Testis (tissue), 2 donors: ENCODE results near the gene STEAP2.

Source experiments
- POLR2A ChIP-seq: fragments of 450-650 bp; IDR thresholded peaks from one replicate; pipeline ENCODE4 v1.6.1; 2017; ENCODE audit warnings: antibody characterized with exemption, mild to moderate bottlenecking, moderate library complexity
- TF ChIP-seq, protein P1 (sequence below), 3 experiments: fragments of 450-650 bp in 2 of 3; fragments of 200-600 bp in 1 of 3; sonication (generic) in 1 of 3; IDR thresholded peaks; one replicate each; pipeline ENCODE4 v1.5.1; 2016 to 2019; ENCODE audit warnings: antibody characterized with exemption in 3 of 3, mild to moderate bottlenecking in 2 of 3, moderate library complexity in 1 of 3

DNA sequence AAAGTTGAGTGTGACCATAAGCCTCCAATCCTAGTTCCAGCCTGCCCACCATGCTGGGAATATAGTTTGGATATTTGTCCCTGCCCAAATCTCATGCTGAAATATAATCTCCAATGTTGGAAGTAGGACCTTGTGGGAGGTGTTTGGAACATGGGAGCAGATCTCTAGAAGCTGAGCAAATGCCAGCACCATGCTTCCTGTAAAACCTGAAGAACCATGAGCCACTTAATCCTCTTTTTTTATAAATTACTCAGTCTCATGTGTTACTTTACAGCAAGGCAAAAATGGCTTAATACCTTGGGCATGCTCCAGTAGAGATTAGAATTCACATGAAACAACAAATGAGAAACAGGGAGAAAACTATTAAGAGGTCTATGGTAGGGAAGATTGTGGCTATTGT is 30.1 kb upstream of the STEAP2 start:
- TF ChIP-seq, protein P1, sequence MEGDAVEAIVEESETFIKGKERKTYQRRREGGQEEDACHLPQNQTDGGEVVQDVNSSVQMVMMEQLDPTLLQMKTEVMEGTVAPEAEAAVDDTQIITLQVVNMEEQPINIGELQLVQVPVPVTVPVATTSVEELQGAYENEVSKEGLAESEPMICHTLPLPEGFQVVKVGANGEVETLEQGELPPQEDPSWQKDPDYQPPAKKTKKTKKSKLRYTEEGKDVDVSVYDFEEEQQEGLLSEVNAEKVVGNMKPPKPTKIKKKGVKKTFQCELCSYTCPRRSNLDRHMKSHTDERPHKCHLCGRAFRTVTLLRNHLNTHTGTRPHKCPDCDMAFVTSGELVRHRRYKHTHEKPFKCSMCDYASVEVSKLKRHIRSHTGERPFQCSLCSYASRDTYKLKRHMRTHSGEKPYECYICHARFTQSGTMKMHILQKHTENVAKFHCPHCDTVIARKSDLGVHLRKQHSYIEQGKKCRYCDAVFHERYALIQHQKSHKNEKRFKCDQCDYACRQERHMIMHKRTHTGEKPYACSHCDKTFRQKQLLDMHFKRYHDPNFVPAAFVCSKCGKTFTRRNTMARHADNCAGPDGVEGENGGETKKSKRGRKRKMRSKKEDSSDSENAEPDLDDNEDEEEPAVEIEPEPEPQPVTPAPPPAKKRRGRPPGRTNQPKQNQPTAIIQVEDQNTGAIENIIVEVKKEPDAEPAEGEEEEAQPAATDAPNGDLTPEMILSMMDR (IDR thresholded peaks at IDR 0.05), result no peak
- TF ChIP-seq POLR2A, result no peak
